Esophagus mucosa (tissue), 1 donor: Measurements from ENCODE around the gene ARF1. TPM values are rescaled to one million over a fixed set of nuclear protein-coding genes. Genes with fewer than 3 reads are reported as not detected.

Source experiments
- ATAC-seq: fragments of 200-7000 bp; cut with Tn5 transposase; one replicate; pipeline ENCODE4 v1.9.1; 2020
- total RNA-seq: library from RNA; stranded (reverse); gene quantifications from one replicate; pipeline ENCODE4 v1.2.4, GENCODE V29; 2023
- donor health status: DM: yes; HTN: yes; CAD: no.

ARF1 gene
- total RNA-seq, 1 donor from 2014 or later = 273 TPM

GRCh38 chr1:228050571-228051231, 31.8 kb upstream of the ARF1 start:
- peak; percentile 6 for ATAC-seq

DNA sequence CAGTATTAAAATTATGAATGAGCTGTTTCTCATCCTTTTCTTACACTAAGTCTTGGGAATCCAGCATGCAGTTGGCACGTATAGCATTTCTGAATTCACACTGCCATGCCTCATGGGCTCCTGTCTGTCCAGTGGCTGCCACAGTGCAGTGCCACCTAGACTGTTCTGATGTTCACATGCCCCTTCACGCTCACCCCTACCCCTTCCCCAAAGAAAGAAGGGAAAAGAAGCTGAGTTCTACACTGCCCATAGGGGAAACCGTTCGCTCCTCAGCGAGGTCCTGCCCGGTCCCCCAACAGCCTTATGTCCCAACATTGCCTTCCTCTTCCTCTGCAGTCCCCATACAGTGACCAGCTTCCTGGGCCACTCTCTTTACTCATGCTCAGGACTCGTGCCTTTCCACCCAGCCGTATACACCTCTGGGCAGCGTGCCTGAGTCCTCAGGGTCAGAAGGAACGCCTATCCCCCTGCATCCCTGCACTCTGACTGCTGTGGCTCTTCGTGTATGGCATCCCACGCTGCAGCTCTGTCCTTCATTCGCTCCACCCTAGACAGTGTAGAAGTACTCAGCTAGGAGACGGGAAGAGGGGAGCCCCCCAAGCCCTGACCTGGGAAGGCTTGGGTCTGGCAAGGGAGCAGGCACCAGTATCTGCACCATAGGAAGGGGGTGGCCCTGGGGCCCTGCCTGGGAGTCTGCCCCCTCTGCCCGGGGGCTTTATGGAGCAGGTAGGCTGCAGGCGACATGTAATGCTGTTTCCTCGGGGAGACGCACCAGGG, 24.1 kb upstream of the ARF1 start:
- no peak for ATAC-seq

- no peak for ATAC-seq
Measured at GRCh38 chr1:228058949-228059633, 23.4 kb upstream of the ARF1 start.

DNA sequence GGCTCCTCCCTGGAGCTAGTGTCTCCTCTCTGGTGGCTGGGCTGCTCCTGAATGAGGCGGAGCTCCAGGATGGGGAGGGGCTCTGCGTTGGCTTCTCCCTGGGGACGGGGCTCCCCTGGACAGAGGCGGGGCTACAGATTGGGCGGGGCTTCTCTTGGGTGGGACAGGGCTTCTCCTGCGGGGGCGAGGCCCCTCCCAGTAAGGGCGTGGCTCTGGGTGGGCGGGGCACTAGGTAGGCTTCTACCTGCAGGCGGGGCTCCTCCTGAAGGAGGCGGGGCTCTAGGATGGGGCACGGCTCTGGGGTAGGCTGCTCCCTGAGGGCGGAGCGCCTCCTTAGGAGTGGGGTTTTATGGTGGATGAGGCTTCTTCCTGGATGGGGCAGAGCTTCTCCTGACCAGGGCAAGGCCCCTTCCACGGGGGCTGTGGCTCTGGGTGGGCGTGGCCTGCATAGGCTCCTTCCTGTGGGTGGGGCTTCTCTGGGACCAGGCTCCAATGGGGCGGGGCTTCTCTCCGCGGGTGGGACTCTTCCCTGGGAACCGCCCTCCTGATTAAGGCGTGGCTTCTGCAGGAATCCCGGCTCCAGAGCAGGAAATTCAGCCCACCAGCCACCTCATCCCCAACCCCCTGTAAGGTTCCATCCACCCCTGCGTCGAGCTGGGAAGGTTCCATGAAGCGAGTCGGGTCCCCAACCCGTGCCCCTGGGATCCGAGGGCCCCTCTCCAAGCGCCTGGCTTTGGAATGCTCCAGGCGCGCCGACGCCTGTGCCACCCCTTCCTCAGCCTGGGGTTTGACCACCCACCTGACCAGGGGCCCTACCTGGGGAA, 22.7 kb upstream of the ARF1 start:
- ATAC-seq = peak; percentile 84

- ATAC-seq = peak; percentile 27
Measured at GRCh38 chr1:228060458-228061190, 21.9 kb upstream of the ARF1 start.

- ATAC-seq = no peak
Measured at GRCh38 chr1:228061411-228062084, 21.0 kb upstream of the ARF1 start.

DNA sequence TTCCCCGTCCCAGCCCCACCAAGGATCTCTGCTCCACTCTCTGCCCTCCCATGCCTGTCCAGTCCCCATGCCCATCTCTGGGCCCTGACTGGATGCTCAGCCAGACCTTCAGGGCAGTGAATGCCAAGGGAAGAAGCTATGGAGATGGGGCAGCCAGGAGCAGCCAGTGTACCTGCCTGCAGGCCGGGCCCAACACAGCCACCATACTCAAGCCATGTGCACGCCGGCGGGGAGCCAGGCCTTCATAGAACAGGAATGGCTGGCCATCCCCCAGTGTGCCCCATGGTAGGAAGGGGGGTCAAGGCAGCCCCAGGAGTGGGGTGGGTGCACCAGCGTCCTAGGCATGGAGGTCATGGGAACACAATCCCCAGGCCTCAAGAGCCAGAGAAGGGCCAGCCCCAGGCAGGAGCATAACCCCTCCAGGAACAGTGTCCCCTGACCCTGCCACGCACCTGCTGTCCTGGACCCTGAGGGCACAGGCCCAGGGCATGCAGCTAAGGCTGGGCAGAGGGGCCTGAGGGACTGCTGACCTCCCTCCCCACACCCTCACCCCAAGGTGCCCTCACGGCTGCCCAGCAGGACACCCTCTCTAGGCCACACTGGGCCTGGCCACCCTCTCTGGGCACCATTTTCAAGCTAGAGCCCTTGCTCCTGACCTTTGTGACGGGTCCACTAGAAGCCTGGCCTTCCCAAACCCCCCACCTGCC, 20.3 kb upstream of the ARF1 start:
- no peak for ATAC-seq

DNA sequence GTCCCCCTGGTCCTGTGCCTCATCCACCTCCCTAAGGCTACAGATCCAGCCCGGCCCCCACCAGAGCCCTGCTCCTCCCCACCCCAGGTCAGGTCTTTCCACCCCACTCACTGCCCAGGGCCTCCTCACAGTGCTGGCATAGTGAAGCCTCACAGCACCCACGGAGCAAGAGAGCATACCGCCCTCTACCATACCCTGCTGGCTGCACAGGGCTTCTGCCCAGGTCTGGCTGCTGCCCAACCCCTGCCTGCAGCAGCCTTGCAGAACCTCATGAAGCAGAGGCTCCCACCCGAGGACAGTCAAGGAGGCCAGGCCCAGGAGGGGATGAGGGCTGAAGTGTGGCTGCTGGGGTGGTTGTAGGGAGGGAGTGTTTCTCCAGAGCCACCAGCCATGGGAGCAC, 19.7 kb upstream of the ARF1 start:
- no peak for ATAC-seq

- ATAC-seq = no peak
Measured at GRCh38 chr1:228063251-228064191, 19.0 kb upstream of the ARF1 start.

DNA sequence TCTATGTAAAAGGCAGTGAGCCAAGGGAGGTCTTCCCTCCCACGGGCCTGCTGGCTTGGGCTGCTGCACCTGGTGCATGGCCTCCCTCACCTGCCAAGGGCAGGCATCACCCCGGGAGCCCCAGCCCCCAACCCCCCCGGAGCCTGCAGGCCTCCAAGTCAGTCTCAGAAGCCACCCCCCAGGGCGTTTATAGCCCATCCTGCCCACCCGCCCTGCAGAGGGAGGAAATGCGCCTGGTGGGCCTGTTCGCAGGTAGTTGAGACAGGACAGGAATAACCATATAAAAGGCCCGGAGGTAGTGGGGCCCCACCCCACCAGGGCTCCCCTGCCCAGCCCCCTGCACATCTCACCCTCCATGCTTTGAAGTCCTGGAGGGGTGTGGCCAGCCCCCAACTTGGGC, 18.2 kb upstream of the ARF1 start:
- no peak for ATAC-seq

DNA sequence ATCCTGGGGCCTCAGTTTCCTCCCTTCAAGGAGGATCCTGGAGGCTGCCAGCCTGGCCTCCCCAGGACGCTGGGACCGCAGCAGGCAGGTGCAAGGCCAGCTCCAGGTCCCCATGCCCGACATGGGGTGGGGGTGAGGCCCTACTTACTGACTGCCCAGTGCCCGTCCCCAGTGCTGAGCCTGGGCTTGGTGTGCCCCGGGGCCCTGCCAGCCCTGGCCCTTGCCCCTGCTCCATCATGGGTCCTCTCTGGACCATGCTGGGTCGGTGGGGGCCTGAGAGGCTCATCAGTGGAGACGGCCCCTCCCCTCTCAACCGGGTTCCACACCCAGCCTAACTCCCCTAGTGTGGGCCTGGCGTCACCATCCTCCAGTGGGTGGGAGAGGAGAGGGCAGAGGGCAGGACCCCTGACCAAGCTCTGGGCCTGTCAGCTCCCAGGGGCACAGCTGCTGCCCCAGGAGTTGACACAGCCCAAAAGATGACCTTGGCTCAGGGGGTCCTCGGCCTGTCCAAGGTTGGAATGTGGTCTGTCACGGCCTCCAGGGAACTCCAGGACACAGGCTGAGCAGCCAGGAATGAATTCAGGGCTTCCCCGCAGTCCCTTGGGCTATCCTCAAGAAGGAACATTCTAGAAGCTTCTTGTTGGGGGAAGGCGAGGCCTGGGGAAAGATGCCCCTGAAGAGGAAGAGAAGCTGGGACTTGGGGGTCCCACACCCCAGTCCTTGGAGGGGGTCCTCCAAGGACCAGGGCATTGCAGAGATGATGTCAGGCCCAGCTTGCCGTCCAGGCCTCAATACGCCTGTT, 17.6 kb upstream of the ARF1 start:
- no peak for ATAC-seq

- ATAC-seq = no peak
Measured at GRCh38 chr1:228065543-228066347, 16.8 kb upstream of the ARF1 start.

DNA sequence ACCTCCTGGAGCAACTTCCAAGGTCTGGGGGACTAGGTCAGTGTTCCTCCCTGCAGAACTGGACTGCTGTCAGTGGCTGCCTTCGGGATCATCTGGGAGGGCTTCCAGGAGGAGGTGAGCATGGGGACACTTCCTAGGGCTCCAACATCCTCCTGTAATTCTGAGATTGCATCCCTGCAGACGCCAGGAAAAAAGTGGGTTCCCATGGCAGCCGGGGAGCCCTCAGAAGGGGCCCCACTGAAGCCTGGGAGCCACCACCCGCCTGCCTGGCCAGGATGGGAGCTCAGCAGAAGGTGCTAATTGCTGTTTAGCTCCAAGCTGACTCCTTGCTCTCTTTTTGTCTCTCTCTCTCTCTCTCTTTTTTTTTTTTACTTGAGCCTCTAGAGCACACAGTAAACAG, 16.1 kb upstream of the ARF1 start:
- no peak for ATAC-seq

GRCh38 chr1:228066891-228067654, 15.4 kb upstream of the ARF1 start:
- ATAC-seq = no peak

DNA sequence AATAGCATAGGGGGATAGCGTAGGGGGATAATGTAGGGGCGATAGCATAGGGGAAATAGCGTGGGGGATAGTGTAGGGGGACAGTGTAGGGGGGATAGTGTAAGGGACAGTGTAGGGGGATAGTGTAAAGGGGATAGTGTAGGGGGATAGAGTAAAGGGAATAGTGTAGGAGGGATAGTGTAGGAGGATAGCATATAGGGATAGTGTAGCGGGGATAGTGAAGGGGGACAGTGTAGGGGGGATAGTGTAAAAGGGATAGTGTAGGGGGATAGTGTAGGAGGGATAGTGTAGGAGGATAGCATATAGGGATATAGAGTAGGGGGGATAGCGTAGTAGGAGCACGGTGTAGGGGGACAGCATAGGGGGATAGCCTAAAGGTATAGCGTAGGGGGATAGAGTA, 14.1 kb upstream of the ARF1 start:
- ATAC-seq = no peak

- no peak for ATAC-seq
Measured at GRCh38 chr1:228070173-228070572, 12.3 kb upstream of the ARF1 start.

DNA sequence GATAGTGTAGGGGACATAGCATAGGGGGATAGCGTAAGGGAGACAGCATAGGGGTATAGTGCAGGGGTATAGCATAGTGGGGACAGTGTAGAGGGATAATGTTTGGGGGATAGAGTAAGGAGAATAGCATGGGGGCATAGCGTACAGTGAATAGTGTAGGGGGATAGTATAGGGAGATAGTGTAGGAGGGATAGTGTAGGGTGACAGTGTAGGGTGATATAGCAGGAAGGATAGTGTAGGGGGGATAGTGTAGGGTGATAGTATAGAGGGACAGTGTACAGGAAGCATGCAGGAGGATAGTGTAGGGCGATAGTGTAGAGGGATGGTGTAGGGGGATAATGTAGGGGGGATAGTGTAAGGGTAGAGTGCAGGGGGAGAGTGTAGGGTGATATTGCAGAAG, 11.7 kb upstream of the ARF1 start:
- no peak for ATAC-seq
